HG03439 (cell line): ENCODE data around the gene ARID4B.
"Not testable (repeated sequence)": the region's sequence is repeated elsewhere in the genome, so short reads cannot be mapped to it uniquely, and the experiment has no call there.

Experiments used
- ATAC-seq: cut with Tn5 transposase; IDR thresholded peaks from one replicate; pipeline ENCODE4 v1.9.1; 2021; ENCODE audit warnings: mild to moderate bottlenecking, moderate library complexity; ENCODE audit not compliant: unreplicated experiment

The ARID4B gene

GRCh38 chr1:235299169-235299858, 28.7 kb downstream of the ARID4B start:
- ATAC-seq: no peak

- no peak for ATAC-seq
Observed at GRCh38 chr1:235298758-235299157, 29.2 kb downstream of the ARID4B start.

- no peak for ATAC-seq
Observed at GRCh38 chr1:235297579-235297978, 30.4 kb downstream of the ARID4B start.

GRCh38 chr1:235296729-235297128, 31.2 kb downstream of the ARID4B start:
- no peak for ATAC-seq

- no peak for ATAC-seq
Observed at GRCh38 chr1:235295902-235296350, 32.1 kb downstream of the ARID4B start.

- no peak for ATAC-seq
Observed at GRCh38 chr1:235293322-235293942, 34.5 kb downstream of the ARID4B start.

- ATAC-seq: no peak
Observed at GRCh38 chr1:235292790-235293189, 35.2 kb downstream of the ARID4B start.

GRCh38 chr1:235291599-235292091, 36.3 kb downstream of the ARID4B start:
- no peak for ATAC-seq

- ATAC-seq: no peak
Observed at GRCh38 chr1:235290740-235291502, 37.1 kb downstream of the ARID4B start.

- ATAC-seq: no peak
Observed at GRCh38 chr1:235289859-235290739, 37.9 kb downstream of the ARID4B start.

GRCh38 chr1:235287208-235287882, 40.6 kb downstream of the ARID4B start:
- no peak for ATAC-seq

GRCh38 chr1:235286667-235287066, 41.3 kb downstream of the ARID4B start:
- ATAC-seq: no peak

GRCh38 chr1:235284231-235284769, 43.7 kb downstream of the ARID4B start:
- ATAC-seq: no peak

- not testable (repeated sequence) for ATAC-seq
Observed at GRCh38 chr1:235283636-235284035, 44.3 kb downstream of the ARID4B start.

GRCh38 chr1:235280467-235280866, 47.5 kb downstream of the ARID4B start:
- ATAC-seq: no peak

GRCh38 chr1:235279694-235280093, 48.3 kb downstream of the ARID4B start:
- ATAC-seq: no peak

GRCh38 chr1:235278915-235279292, 49.1 kb downstream of the ARID4B start:
- ATAC-seq: no peak

- ATAC-seq: no peak
Observed at GRCh38 chr1:235278233-235278914, 49.6 kb downstream of the ARID4B start.

GRCh38 chr1:235277709-235278108, 50.3 kb downstream of the ARID4B start:
- ATAC-seq: no peak
